Thymus (tissue), 14 donors: ENCODE measurements around the gene SLC22A9. TPM values are rescaled to one million over a fixed set of nuclear protein-coding genes. Genes with fewer than 3 reads are reported as not detected.
"Not testable (repeated sequence)": the region's sequence is repeated elsewhere in the genome, so short reads cannot be mapped to it uniquely, and the experiment has no call there.

Source experiments
- DNase-seq, 9 donors: peaks; one replicate each; pipeline ENCODE4 v3.0.0-alpha.2; 2013; ENCODE audit warnings: low spot score in 9 of 9, low read depth in 6 of 9, missing footprints in 1 of 9
- H3K27ac ChIP-seq, 2 donors: one replicate each; pipeline ENCODE4 v1.5.1; 2013; ENCODE audit warnings: control low read depth in 1 of 2, low read depth in 1 of 2, low read length in 1 of 2, mild to moderate bottlenecking in 1 of 2, moderate library complexity in 1 of 2
- H3K27me3 ChIP-seq, 2 donors: one replicate each; pipeline ENCODE4 v1.5.1; 2013; ENCODE audit warnings: low read length in 1 of 2; ENCODE audit not compliant: control insufficient read depth in 2 of 2, insufficient read depth in 1 of 2
- H3K36me3 ChIP-seq, 2 donors: one replicate each; pipeline ENCODE4 v1.5.1; 2013; ENCODE audit warnings: low read length in 1 of 2, mild to moderate bottlenecking in 1 of 2, moderate library complexity in 1 of 2; ENCODE audit not compliant: control insufficient read depth in 2 of 2, insufficient read depth in 2 of 2
- H3K4me1 ChIP-seq, 2 donors: one replicate each; pipeline ENCODE4 v1.5.1; 2013; ENCODE audit warnings: low read length in 2 of 2; ENCODE audit not compliant: control insufficient read depth in 2 of 2, insufficient read depth in 2 of 2
- H3K4me3 ChIP-seq, 2 donors: one replicate each; pipeline ENCODE4 v1.5.1; 2013; ENCODE audit warnings: low read length in 2 of 2, control low read depth in 1 of 2, mild to moderate bottlenecking in 1 of 2
- H3K9me3 ChIP-seq, 2 donors: one replicate each; pipeline ENCODE4 v1.5.1; 2013; ENCODE audit warnings: low read length in 1 of 2, mild to moderate bottlenecking in 1 of 2; ENCODE audit not compliant: control insufficient read depth in 2 of 2, insufficient read depth in 1 of 2
- WGBS: extraction: QIAGEN DNeasy Blood & Tissue Kit; methylation state at CpG from one replicate; pipeline ENCODE4 v1.1.7; 2013; 5-methylcytosine and 5-hydroxymethylcytosine counted together
- long read RNA-seq, 10 donors: transcript quantifications; one replicate each; lab custom pipeline, GENCODE V29; 2026
- polyA plus RNA-seq: library from polyadenylated mRNA; stranded (reverse); fragments of 200-250 nt; gene quantifications from one replicate; pipeline ENCODE4 v1.2.3, GENCODE V29; 2013
- total RNA-seq: library from RNA; stranded (reverse); fragments of 120-200 nt; gene quantifications from one replicate; pipeline ENCODE4 v1.2.4, GENCODE V29; 2013
- donor health status: healthy.

Gene SLC22A9
- total RNA-seq: not detected
- polyA plus RNA-seq: 0.02 TPM
- long read RNA-seq, donor 1: 0 reads
- long read RNA-seq, donor 2: 0 reads
- long read RNA-seq, donor 3: 0 reads
- long read RNA-seq, donor 4: 0 reads
- long read RNA-seq, donor 5: 0 reads
- long read RNA-seq, donor 6: 0 reads
- long read RNA-seq, donor 7: 0 reads
- long read RNA-seq, donor 8: 0 reads
- long read RNA-seq, donor 9: 0 reads
- long read RNA-seq, donor 10: 0 reads

GRCh38 chr11:63369165-63369970, at the start of gene SLC22A9:
TSS of gene SLC22A9 (plus strand) at chr11:63369785. CDS start at chr11:63370057, 272 bp downstream.
- H3K36me3 ChIP-seq: no peaks in the 10 kb centered on the region
- no peaks in the 10 kb centered on the region for H3K9me3 ChIP-seq
- DNase-seq: no peak
- H3K4me3 ChIP-seq: no peak within 1 kb of the TSS
- H3K27me3 ChIP-seq: no peaks in the 10 kb centered on the region
- no peak within 1 kb of the TSS for H3K27ac ChIP-seq
- 77% methylated on average over 10 of the region's 10 CpGs for WGBS
- no peaks in the 10 kb centered on the region for H3K4me1 ChIP-seq

DNA sequence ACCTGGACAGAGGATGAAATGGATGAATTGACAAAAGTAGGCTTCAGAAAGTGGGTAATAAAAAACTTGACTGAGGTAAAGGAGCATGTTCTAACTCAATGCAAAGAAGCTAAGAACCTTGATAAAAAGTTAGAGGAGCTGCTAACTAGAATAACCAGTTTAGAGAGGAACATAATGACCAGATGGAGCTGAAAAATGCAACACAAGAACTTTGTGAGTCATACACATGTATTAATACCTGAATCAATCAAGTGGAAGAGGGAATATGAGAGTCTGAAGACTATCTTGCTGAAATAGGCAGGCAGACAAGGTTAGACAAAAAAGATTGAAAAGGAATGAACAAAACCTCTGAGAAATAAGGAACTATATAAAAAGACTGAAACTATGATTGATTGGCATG, 47.9 kb upstream of the SLC22A9 start:
- Histone ChIP-seq H3K4me1 (no peaks in the 10 kb centered on the region), H3K27ac (no peak overlapping the region), H3K4me3 (no peak overlapping the region), H3K36me3 (no peaks in the 10 kb centered on the region), H3K27me3 (no peaks in the 10 kb centered on the region), H3K9me3 (no peaks in the 10 kb centered on the region)
- DNase-seq: no peak

DNA sequence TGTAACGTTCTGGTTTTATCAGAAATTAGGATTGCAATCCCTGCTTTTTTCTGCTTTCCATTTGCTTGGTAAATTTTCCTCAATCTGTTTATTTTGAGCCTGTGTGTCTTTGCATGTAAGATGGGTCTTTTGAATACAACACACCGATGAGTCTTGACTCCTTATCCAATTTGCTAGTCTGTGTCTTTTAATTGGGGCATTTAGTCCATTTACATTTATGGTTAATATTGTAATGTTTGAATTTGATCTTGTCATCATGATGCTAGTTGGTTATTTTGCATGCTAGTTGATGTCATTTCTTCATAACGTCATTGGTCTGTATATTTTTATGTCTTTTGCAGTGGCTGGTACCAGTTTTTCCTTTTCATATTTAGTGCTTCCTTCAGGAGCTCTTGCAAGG, 34.5 kb upstream of the SLC22A9 start:
- H3K4me1 ChIP-seq, H3K9me3 ChIP-seq, H3K27ac ChIP-seq, H3K36me3 ChIP-seq, H3K27me3 ChIP-seq, H3K4me3 ChIP-seq, DNase-seq: not testable (repeated sequence)
- WGBS: 89% methylated on average over 3 of the region's 3 CpGs

DNA sequence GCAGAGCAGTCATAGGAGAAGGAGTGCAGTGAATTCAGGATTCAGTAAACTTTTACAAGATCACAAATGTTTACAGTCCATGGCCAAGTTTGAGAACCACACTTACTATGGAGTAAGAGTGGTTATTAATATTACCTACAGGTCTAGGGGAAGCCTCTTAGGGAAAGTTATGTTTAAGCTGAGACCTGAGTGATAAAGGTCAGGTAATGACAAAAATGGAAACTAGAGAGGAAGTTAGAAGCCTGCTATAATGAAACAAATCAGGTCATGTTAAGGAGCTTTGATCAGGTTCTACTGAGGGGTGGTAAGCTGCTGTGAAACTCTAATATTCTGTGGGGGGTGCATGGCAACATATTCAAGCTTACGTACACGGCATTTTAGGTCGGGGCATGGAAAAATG, 32.5 kb upstream of the SLC22A9 start:
- 95% methylated on average over 3 of the region's 3 CpGs for WGBS
- no peak overlapping the region for H3K4me3 ChIP-seq
- no peak for DNase-seq

DNA sequence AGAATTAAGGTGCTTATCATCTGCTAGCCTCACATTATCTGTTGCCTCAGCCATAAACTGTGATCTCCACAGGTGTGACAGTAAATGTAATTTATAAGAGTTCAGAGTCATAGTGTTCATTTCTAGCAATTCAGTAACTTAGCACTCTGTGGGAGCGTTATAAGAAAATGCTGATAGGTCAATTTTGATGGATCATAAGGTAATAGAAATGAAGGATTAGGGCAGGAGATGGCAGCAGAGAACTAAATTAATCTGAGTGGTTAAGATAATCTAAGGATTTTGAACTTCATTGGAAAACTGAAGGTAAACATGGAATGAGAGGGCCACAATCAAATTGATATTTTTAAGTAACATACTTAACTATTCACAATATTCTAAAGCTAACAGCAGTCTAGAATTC, 26.5 kb upstream of the SLC22A9 start:
- Histone ChIP-seq H3K36me3 (no peaks in the 10 kb centered on the region), H3K4me1 (no peaks in the 10 kb centered on the region), H3K27ac (no peak overlapping the region), H3K27me3 (no peaks in the 10 kb centered on the region), H3K9me3 (no peaks in the 10 kb centered on the region), H3K4me3 (no peak overlapping the region)
- DNase-seq: no peak
- 97% methylated on average over 1 of the region's 1 CpG for WGBS

More for the DNA sequence above, 32.5 kb upstream of the SLC22A9 start:
- Histone ChIP-seq H3K36me3 (no peaks in the 10 kb centered on the region), H3K27me3 (no peaks in the 10 kb centered on the region), H3K4me1 (no peaks in the 10 kb centered on the region), H3K27ac (no peak overlapping the region), H3K9me3 (peaks cover 0 to 4% of the 10 kb centered on the region in 2 donors)

GRCh38 chr11:63352144-63352543, 17.4 kb upstream of the SLC22A9 start:
- H3K4me3 ChIP-seq: no peak overlapping the region
- H3K4me1 ChIP-seq: no peaks in the 10 kb centered on the region
- no peak overlapping the region for H3K27ac ChIP-seq
- 85% methylated on average over 4 of the region's 4 CpGs for WGBS
- no peaks in the 10 kb centered on the region for H3K36me3 ChIP-seq
- no peak for DNase-seq
- H3K27me3 ChIP-seq: no peaks in the 10 kb centered on the region
- no peaks in the 10 kb centered on the region for H3K9me3 ChIP-seq

DNA sequence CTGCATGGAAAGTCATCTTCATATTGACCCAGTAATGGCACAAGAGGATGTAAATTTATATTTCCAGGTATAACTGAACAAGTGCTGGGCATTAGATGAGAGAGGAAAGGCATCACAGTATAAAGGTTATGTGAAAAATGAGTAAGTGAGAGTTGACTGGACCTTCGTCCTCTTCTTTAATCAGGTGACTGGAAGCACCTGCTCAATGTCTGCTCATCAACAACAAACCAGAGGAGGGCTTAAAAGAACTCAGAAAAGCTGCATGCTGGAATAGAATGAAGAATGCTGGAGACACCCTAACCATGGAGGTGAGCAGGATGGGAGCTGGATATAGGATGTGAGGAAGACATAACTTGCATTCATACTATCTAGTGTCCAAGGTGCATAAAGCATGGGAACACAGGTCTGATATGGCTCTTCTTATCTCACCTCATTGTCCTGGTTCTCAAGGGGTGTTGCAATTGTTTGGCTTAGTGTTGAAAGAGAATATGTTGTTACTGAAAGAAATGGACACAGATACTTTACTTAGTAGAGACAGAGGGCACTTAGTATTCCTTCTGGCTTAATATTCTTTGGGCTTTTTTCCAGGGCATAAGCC, 7.3 kb upstream of the SLC22A9 start:
- WGBS: 92% methylated on average over 1 of the region's 1 CpG
- no peak for DNase-seq
- no peaks in the 10 kb centered on the region for H3K27me3 ChIP-seq

GRCh38 chr11:63369971-63370588, 495 bp downstream of the SLC22A9 start:
- DNase-seq: no peak
- Histone ChIP-seq H3K4me1 (no peaks in the 10 kb centered on the region), H3K27ac (no peak overlapping the region), H3K27me3 (no peaks in the 10 kb centered on the region), H3K9me3 (no peaks in the 10 kb centered on the region), H3K36me3 (no peaks in the 10 kb centered on the region), H3K4me3 (no peak overlapping the region)
- 91% methylated on average over 7 of the region's 7 CpGs for WGBS

More for the DNA sequence above, 7.3 kb upstream of the SLC22A9 start:
- Histone ChIP-seq H3K4me3 (no peak overlapping the region), H3K4me1 (no peaks in the 10 kb centered on the region), H3K9me3 (no peaks in the 10 kb centered on the region), H3K36me3 (no peaks in the 10 kb centered on the region), H3K27ac (no peak overlapping the region)

- Histone ChIP-seq H3K9me3 (no peaks in the 10 kb centered on the region), H3K27ac (no peak overlapping the region)
- DNase-seq: no peak
Observed at GRCh38 chr11:63371396-63371795, 1.8 kb downstream of the SLC22A9 start.

More at GRCh38 chr11:63371396-63371795, 1.8 kb downstream of the SLC22A9 start:
- Histone ChIP-seq H3K4me3 (no peak overlapping the region), H3K27me3 (no peaks in the 10 kb centered on the region), H3K36me3 (no peaks in the 10 kb centered on the region), H3K4me1 (no peaks in the 10 kb centered on the region)
- WGBS: 94% methylated on average over 2 of the region's 2 CpGs
